IgD-negative memory B cell (primary cell): Measurements from ENCODE around the gene CD74. TPM values are rescaled to one million over a fixed set of nuclear protein-coding genes. Genes with fewer than 3 reads are reported as not detected.

Experiments
- H3K27ac Mint-ChIP-seq, 3 donors: one replicate each; pipeline ENCODE4 v1.8.0; 2020 to 2022; ENCODE audit warnings: mild to moderate bottlenecking in 3 of 3, mixed read lengths in 3 of 3, moderate library complexity in 1 of 3
- H3K27me3 Mint-ChIP-seq: one replicate; pipeline ENCODE4 v1.8.0; 2021; ENCODE audit warnings: mixed read lengths
- H3K36me3 Mint-ChIP-seq: one replicate; pipeline ENCODE4 v1.8.0; 2020; ENCODE audit warnings: mild to moderate bottlenecking, mixed read lengths
- H3K4me1 Mint-ChIP-seq, 3 donors: one replicate each; pipeline ENCODE4 v1.8.0; 2020 to 2022; ENCODE audit warnings: mixed read lengths in 3 of 3, mild to moderate bottlenecking in 1 of 3
- H3K4me3 Mint-ChIP-seq, 4 donors: one replicate each; pipeline ENCODE4 v1.8.0; 2020 to 2022; ENCODE audit warnings: mild to moderate bottlenecking in 4 of 4, mixed read lengths in 4 of 4, moderate library complexity in 3 of 4
- H3K9me3 Mint-ChIP-seq, 3 donors: one replicate each; pipeline ENCODE4 v1.8.0; 2020 to 2021; ENCODE audit warnings: mixed read lengths in 3 of 3, mild to moderate bottlenecking in 1 of 3
- polyA plus RNA-seq: library from polyadenylated mRNA; unstranded; fragments of 300-500 nt; fragmentation: Illumina TruSeq; gene quantifications from one replicate; pipeline ENCODE4 v1.2.3, GENCODE V29; 2021

Gene CD74
- polyA plus RNA-seq, 1 donor from 2014 or later = 29,718 TPM

DNA sequence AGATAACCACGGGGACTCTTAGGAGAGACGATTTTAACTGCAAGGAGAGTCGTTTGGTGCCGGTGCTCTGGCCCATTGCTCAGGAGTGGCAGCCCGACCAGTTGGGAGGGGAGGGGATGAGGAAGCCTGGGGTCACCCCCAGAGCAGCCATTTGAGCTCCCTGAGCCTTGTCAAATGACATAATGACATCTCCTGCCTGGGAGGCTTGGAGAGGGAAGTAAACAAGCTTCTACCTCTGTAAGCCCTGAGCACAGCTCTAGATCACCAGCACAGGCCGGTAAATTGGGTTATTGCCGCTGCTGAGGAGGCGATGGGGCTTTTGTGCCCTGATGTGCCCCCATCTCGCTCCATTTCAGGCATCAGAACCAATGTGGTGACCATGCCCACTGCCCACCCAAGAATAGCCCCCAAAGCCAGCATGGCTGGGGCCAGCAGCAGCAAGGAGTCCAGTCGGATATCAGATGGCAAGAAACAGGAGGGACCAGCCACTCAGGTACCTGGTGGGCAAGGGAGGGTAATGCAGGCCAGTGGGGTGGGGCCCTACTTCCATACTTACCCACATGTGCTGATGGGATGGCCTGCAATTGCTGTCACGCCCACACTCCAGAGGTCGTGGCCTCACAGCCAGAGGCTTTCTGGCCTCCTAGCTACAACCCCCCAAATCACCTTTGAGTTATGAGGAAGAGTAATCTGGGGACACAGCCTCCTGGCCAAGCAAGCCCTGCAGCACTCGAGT is 23.0 kb downstream of the CD74 start:
- H3K27me3 Mint-ChIP-seq = no peaks in the 10 kb centered on the region
- peak overlapping the region; percentile 74 to 100 (median 94) for H3K27ac Mint-ChIP-seq
- no peaks in the 10 kb centered on the region for H3K9me3 Mint-ChIP-seq
- peaks cover 4% of the 10 kb centered on the region for H3K36me3 Mint-ChIP-seq
- H3K4me1 Mint-ChIP-seq = peaks cover 0 to 3% (median 0%) of the 10 kb centered on the region in 3 donors
- peak overlapping the region in 1 of 4 donors; percentile 80 for H3K4me3 Mint-ChIP-seq

GRCh38 chr5:150386024-150386855 is 26.5 kb downstream of the CD74 start:
- peak overlapping the region; percentile 31 to 84 (median 60) for H3K27ac Mint-ChIP-seq
- H3K36me3 Mint-ChIP-seq = peaks cover 4% of the 10 kb centered on the region
- peak overlapping the region in 2 of 4 donors; percentile 44 to 57 for H3K4me3 Mint-ChIP-seq
- H3K4me1 Mint-ChIP-seq = peaks cover 0 to 3% (median 0%) of the 10 kb centered on the region in 3 donors
- no peaks in the 10 kb centered on the region for H3K9me3 Mint-ChIP-seq
- H3K27me3 Mint-ChIP-seq = no peaks in the 10 kb centered on the region

DNA sequence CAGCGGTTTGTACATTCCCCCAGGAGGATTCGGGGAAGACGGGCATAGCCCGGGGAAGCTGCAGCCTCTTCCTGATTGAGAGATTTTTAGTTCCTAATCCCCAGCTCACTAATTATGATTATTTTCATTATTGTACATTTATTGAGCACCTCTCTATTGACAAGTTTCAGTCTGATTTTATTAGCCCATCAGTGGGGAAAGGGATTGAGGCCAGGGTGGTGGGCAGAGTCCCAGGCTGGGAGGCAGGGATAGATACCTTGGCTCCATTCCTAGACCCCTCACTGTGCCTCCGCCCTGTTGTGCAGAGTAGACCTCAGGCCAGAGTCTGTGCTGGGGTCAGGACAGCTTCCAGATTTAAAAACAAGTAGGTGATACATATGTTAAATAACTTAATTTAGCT is 28.0 kb downstream of the CD74 start:
- Mint-ChIP-seq H3K36me3 (peaks cover 4% of the 10 kb centered on the region), H3K9me3 (no peaks in the 10 kb centered on the region), H3K4me1 (peaks cover 0 to 3% (median 0%) of the 10 kb centered on the region in 3 donors), H3K4me3 (no peak overlapping the region), H3K27ac (peak overlapping the region in 2 of 3 donors; percentile 73 to 84), H3K27me3 (no peaks in the 10 kb centered on the region)

- H3K4me3 Mint-ChIP-seq = peak overlapping the region in 1 of 4 donors; percentile 49
- no peaks in the 10 kb centered on the region for H3K4me1 Mint-ChIP-seq
- peak overlapping the region; percentile 50 to 67 (median 57) for H3K27ac Mint-ChIP-seq
- peaks cover 3% of the 10 kb centered on the region for H3K36me3 Mint-ChIP-seq
- no peaks in the 10 kb centered on the region for H3K27me3 Mint-ChIP-seq
- no peaks in the 10 kb centered on the region for H3K9me3 Mint-ChIP-seq
Measured at GRCh38 chr5:150377964-150378694, 34.6 kb downstream of the CD74 start.

- peaks cover 5% of the 10 kb centered on the region for H3K36me3 Mint-ChIP-seq
- no peaks in the 10 kb centered on the region for H3K27me3 Mint-ChIP-seq
Measured at GRCh38 chr5:150376799-150377771, 35.6 kb downstream of the CD74 start.

DNA sequence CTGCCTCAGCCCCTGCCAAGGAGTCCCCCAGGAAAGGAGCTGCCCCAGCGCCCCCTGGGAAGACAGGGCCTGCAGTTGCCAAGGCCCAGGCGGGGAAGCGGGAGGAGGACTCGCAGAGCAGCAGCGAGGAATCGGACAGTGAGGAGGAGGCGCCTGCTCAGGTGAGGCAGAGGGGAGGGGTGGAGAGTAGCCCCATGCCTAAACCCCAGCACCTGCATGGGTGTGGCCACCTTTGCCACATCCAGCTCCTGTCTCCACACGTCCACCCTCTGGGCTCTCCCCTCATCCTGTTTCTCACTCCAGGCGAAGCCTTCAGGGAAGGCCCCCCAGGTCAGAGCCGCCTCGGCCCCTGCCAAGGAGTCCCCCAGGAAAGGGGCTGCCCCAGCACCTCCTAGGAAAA is 38.1 kb downstream of the CD74 start:
- Mint-ChIP-seq H3K9me3 (no peaks in the 10 kb centered on the region), H3K4me1 (peaks cover 0 to 5% (median 0%) of the 10 kb centered on the region in 3 donors), H3K27ac (peak overlapping the region in 1 of 3 donors; percentile 86), H3K36me3 (peaks cover 10% of the 10 kb centered on the region), H3K4me3 (no peak overlapping the region), H3K27me3 (no peaks in the 10 kb centered on the region)

More at GRCh38 chr5:150376799-150377771, 35.6 kb downstream of the CD74 start:
- Mint-ChIP-seq H3K27ac (peak overlapping the region in 2 of 3 donors; percentile 65 to 67), H3K4me1 (no peaks in the 10 kb centered on the region), H3K4me3 (peak overlapping the region in 1 of 4 donors; percentile 5), H3K9me3 (no peaks in the 10 kb centered on the region)

GRCh38 chr5:150372639-150373038 is 40.1 kb downstream of the CD74 start:
- Mint-ChIP-seq H3K27ac (peak overlapping the region in 2 of 3 donors; percentile 65 to 80), H3K9me3 (no peaks in the 10 kb centered on the region), H3K4me1 (peaks cover 0 to 5% (median 0%) of the 10 kb centered on the region in 3 donors), H3K27me3 (no peaks in the 10 kb centered on the region), H3K36me3 (peaks cover 7% of the 10 kb centered on the region), H3K4me3 (no peak overlapping the region)

GRCh38 chr5:150368526-150368925 is 44.2 kb downstream of the CD74 start:
- Mint-ChIP-seq H3K9me3 (no peaks in the 10 kb centered on the region), H3K27ac (no peak overlapping the region), H3K4me1 (peaks cover 0 to 5% (median 2%) of the 10 kb centered on the region in 3 donors), H3K4me3 (no peak overlapping the region), H3K36me3 (peaks cover 9% of the 10 kb centered on the region), H3K27me3 (no peaks in the 10 kb centered on the region)

DNA sequence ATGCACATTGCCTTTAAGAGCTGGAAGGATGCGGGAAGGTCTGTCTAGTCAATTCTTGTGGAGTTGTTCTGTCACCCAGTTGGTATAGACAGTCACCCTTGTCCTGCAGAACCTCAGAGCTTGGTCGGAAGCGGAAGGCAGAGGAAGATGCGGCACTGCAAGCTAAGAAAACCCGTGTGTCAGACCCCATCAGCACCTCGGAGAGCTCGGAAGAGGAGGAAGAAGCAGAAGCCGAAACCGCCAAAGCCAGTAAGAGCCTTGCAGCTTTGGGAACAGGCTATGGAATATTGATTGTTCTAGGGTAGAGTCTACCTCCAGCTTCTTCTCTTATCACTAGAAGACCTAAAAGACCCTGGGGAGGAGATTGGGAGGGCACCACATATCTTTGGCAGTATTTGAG is 48.7 kb downstream of the CD74 start:
- Mint-ChIP-seq H3K36me3 (peaks cover 6% of the 10 kb centered on the region), H3K4me1 (peaks cover 26 to 35% (median 33%) of the 10 kb centered on the region in 3 donors), H3K27ac (peak overlapping the region in 1 of 3 donors; percentile 39), H3K27me3 (no peaks in the 10 kb centered on the region), H3K9me3 (no peaks in the 10 kb centered on the region), H3K4me3 (no peak overlapping the region)

GRCh38 chr5:150363185-150363584 is 49.5 kb downstream of the CD74 start:
- H3K27ac Mint-ChIP-seq = no peak overlapping the region
- H3K9me3 Mint-ChIP-seq = no peaks in the 10 kb centered on the region
- peak overlapping the region in 1 of 4 donors; percentile 52 for H3K4me3 Mint-ChIP-seq
- H3K4me1 Mint-ChIP-seq = peaks cover 32 to 42% (median 33%) of the 10 kb centered on the region in 3 donors
- H3K27me3 Mint-ChIP-seq = no peaks in the 10 kb centered on the region
- H3K36me3 Mint-ChIP-seq = peaks cover 6% of the 10 kb centered on the region

DNA sequence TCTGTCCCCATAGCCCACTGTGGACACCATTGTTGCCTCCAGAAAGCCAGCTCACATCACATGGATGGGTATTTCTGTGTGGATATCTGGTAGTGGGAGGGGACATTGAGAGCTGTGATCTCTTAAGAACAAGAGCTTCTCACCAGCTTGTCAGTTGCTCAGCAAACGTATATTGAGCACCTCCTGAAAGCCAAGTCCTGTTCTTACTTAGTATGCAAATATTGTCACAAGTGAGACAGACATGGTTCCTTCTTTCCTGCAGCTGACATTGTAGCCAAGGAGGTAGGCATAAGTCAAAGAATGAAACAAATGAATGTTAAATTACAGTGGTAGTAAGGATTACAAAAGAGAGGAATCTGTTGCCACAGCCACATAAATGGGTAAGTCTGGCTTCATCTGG is 51.4 kb downstream of the CD74 start:
- H3K9me3 Mint-ChIP-seq = no peaks in the 10 kb centered on the region
- peak overlapping the region in 2 of 3 donors; percentile 47 to 49 for H3K27ac Mint-ChIP-seq
- peaks cover 6% of the 10 kb centered on the region for H3K36me3 Mint-ChIP-seq
- no peaks in the 10 kb centered on the region for H3K27me3 Mint-ChIP-seq
- H3K4me1 Mint-ChIP-seq = peaks cover 38 to 50% (median 38%) of the 10 kb centered on the region in 3 donors
- peak overlapping the region; percentile 8 to 76 (median 32) for H3K4me3 Mint-ChIP-seq

GRCh38 chr5:150358261-150359095 is 54.2 kb downstream of the CD74 start:
- Mint-ChIP-seq H3K4me1 (peaks cover 38 to 48% (median 38%) of the 10 kb centered on the region in 3 donors), H3K4me3 (peak overlapping the region; percentile 89 to 95 (median 92)), H3K9me3 (no peaks in the 10 kb centered on the region), H3K27ac (peak overlapping the region; percentile 63 to 88 (median 81)), H3K27me3 (no peaks in the 10 kb centered on the region), H3K36me3 (peaks cover 4% of the 10 kb centered on the region)
